ENCODE results near the gene BTBD6.

GRCh38 chr14:105250008-105250366 is 1.7 kb downstream of the BTBD6 start:
- TF ChIP-seq CTCF (IDR thresholded peaks at IDR 0.05): no peak
- TF ChIP-seq ZFX (IDR thresholded peaks at IDR 0.05; ENCODE audit: borderline replicate concordance): no peak
